Vagina (tissue), 2 donors: ENCODE measurements around the gene KIF22. TPM values are rescaled to one million over a fixed set of nuclear protein-coding genes. Genes with fewer than 3 reads are reported as not detected.
"Not testable (repeated sequence)": the region's sequence is repeated elsewhere in the genome, so short reads cannot be mapped to it uniquely, and the experiment has no call there.

ENCODE experiments used
- DNase-seq, 2 donors: peaks; one replicate each; pipeline ENCODE4 v3.0.0-alpha.2; 2017; ENCODE audit errors: extremely low spot score in 2 of 2
- H3K27ac ChIP-seq: fragments of 200-600 bp; sonication (generic); one replicate; pipeline ENCODE4 v1.5.1; 2019
- H3K27me3 ChIP-seq: fragments of 200-600 bp; sonication (generic); one replicate; pipeline ENCODE4 v1.5.1; 2019
- H3K36me3 ChIP-seq, 2 donors: fragments of 200-600 bp; sonication (generic); one replicate each; pipeline ENCODE4 v1.5.1; 2017 to 2019
- H3K4me1 ChIP-seq: fragments of 200-600 bp; sonication (generic); one replicate; pipeline ENCODE4 v1.5.1; 2019
- H3K4me3 ChIP-seq, 2 donors: fragments of 200-600 bp; sonication (generic); 1 replicate in 1 of 2; 2 replicates in 1 of 2; pipeline ENCODE4 v1.5.1; 2016 to 2019
- H3K9me3 ChIP-seq: fragments of 200-600 bp; sonication (generic); one replicate; pipeline ENCODE4 v1.5.1; 2019
- CTCF ChIP-seq, 3 experiments: fragments of 450-650 bp in 2 of 3; fragments of 200-600 bp in 1 of 3; sonication (generic) in 1 of 3; IDR thresholded peaks; one replicate each; pipeline ENCODE4 v1.5.1; 2017 to 2019; ENCODE audit warnings: antibody characterized with exemption in 3 of 3, mild to moderate bottlenecking in 2 of 3, moderate library complexity in 2 of 3
- POLR2A ChIP-seq, 2 donors: fragments of 450-650 bp; IDR thresholded peaks; one replicate each; pipeline ENCODE4 v1.6.1; 2017; ENCODE audit warnings: antibody characterized with exemption in 2 of 2, mild to moderate bottlenecking in 2 of 2, moderate library complexity in 2 of 2
- POLR2AphosphoS5 ChIP-seq, 2 donors: sonication (generic); formaldehyde crosslinking; IDR thresholded peaks; one replicate each; pipeline ENCODE4 v1.9.0; 2017; ENCODE audit warnings: antibody characterized with exemption in 2 of 2, mild to moderate bottlenecking in 2 of 2, low read depth in 1 of 2; ENCODE audit not compliant: insufficient read depth in 1 of 2
- intact Hi-C: fragments of 100-400 bp; cut with DNase I; formaldehyde crosslinking; loops from one replicate; pipeline ENCODE4 v1.15.1; 2023
- total RNA-seq: library from RNA; depleted of rRNA; stranded (reverse); fragments of >200 nt; gene quantifications from one replicate; pipeline ENCODE4 v1.2.3, GENCODE V29; 2016

Gene KIF22
- total RNA-seq, 1 donor from 2014 or later, result 18.9 TPM

- DNase-seq, result no peak
- no peaks in the 10 kb centered on the region for H3K4me1 ChIP-seq
- TF ChIP-seq CTCF (IDR thresholded peaks at IDR 0.05), result no peak
- TF ChIP-seq POLR2A (IDR thresholded peaks at IDR 0.05), result no peak
- no peak for TF ChIP-seq POLR2AphosphoS5 (IDR thresholded peaks at IDR 0.05; ENCODE audit: insufficient read depth in 1 of 2, low read depth in 1 of 2)
- no peaks in the 10 kb centered on the region for H3K27me3 ChIP-seq
- no peak overlapping the region for H3K4me3 ChIP-seq
- H3K9me3 ChIP-seq, result no peaks in the 10 kb centered on the region
- H3K27ac ChIP-seq, result no peak overlapping the region
- intact Hi-C loops, result no loop called here
- no peaks in the 10 kb centered on the region for H3K36me3 ChIP-seq
Observed at GRCh38 chr16:29753516-29753915, 37.0 kb upstream of the KIF22 start.

GRCh38 chr16:29756654-29757053 is 33.9 kb upstream of the KIF22 start:
- no peak for DNase-seq
- Histone ChIP-seq H3K4me3 (no peak overlapping the region), H3K27me3 (no peaks in the 10 kb centered on the region), H3K36me3 (no peaks in the 10 kb centered on the region), H3K9me3 (no peaks in the 10 kb centered on the region), H3K27ac (no peak overlapping the region), H3K4me1 (no peaks in the 10 kb centered on the region)
- TF ChIP-seq POLR2A (IDR thresholded peaks at IDR 0.05), result no peak
- TF ChIP-seq CTCF (IDR thresholded peaks at IDR 0.05), result no peak
- no peak for TF ChIP-seq POLR2AphosphoS5 (IDR thresholded peaks at IDR 0.05; ENCODE audit: insufficient read depth in 1 of 2, low read depth in 1 of 2)
- intact Hi-C loops, result no loop called here

GRCh38 chr16:29757086-29757485 is 33.5 kb upstream of the KIF22 start:
- H3K4me1 ChIP-seq, intact Hi-C loops, H3K9me3 ChIP-seq, H3K27me3 ChIP-seq, DNase-seq, H3K4me3 ChIP-seq, H3K27ac ChIP-seq, H3K36me3 ChIP-seq: not testable (repeated sequence)

- TF ChIP-seq POLR2A (IDR thresholded peaks at IDR 0.05), result no peak
- no peak for TF ChIP-seq POLR2AphosphoS5 (IDR thresholded peaks at IDR 0.05; ENCODE audit: insufficient read depth in 1 of 2, low read depth in 1 of 2)
- no peak for TF ChIP-seq CTCF (IDR thresholded peaks at IDR 0.05)
- no peaks in the 10 kb centered on the region for H3K4me1 ChIP-seq
- H3K27me3 ChIP-seq, result no peaks in the 10 kb centered on the region
- no peaks in the 10 kb centered on the region for H3K36me3 ChIP-seq
- no peak for DNase-seq
- H3K27ac ChIP-seq, result no peak overlapping the region
- no peak overlapping the region for H3K4me3 ChIP-seq
- intact Hi-C loops, result no loop called here
- H3K9me3 ChIP-seq, result no peaks in the 10 kb centered on the region
Observed at GRCh38 chr16:29757950-29758466, 32.5 kb upstream of the KIF22 start.

- intact Hi-C loops, result no loop called here
- H3K27me3 ChIP-seq, result no peaks in the 10 kb centered on the region
- H3K36me3 ChIP-seq, result no peaks in the 10 kb centered on the region
- no peak overlapping the region for H3K4me3 ChIP-seq
- no peaks in the 10 kb centered on the region for H3K9me3 ChIP-seq
- DNase-seq, result no peak
- TF ChIP-seq POLR2AphosphoS5 (IDR thresholded peaks at IDR 0.05; ENCODE audit: insufficient read depth in 1 of 2, low read depth in 1 of 2) (no peak), POLR2A (IDR thresholded peaks at IDR 0.05) (no peak), CTCF (IDR thresholded peaks at IDR 0.05) (no peak)
- H3K4me1 ChIP-seq, result no peaks in the 10 kb centered on the region
- H3K27ac ChIP-seq, result no peak overlapping the region
Observed at GRCh38 chr16:29760567-29761279, 29.8 kb upstream of the KIF22 start.

GRCh38 chr16:29761280-29761651 is 29.3 kb upstream of the KIF22 start:
- H3K4me3 ChIP-seq, H3K9me3 ChIP-seq, H3K4me1 ChIP-seq, DNase-seq, intact Hi-C loops, H3K27ac ChIP-seq, H3K27me3 ChIP-seq, H3K36me3 ChIP-seq: not testable (repeated sequence)
